ENCODE results near the gene C5orf52.

GRCh38 chr5:157682257-157682656, 10.9 kb downstream of the C5orf52 start:
- TF ChIP-seq POLR2AphosphoS5 (IDR thresholded peaks at IDR 0.05), result no peak
- TF ChIP-seq POLR2A (IDR thresholded peaks at IDR 0.05), result no peak
- TF ChIP-seq CTCF (IDR thresholded peaks at IDR 0.05), result no peak

Data from breast epithelium (tissue), 3 donors.